GM18873 (cell line): ENCODE measurements around the gene PTPN21.
A peak's percentile ranks its signal among the peaks of the same experiment; 100 is the strongest.

Source experiments
- ATAC-seq: cut with Tn5 transposase; IDR thresholded peaks from one replicate; pipeline ENCODE4 v1.9.1; 2021; ENCODE audit warnings: mild to moderate bottlenecking, moderate library complexity, moderate number of reproducible peaks; ENCODE audit not compliant: unreplicated experiment, low FRiP score

PTPN21 gene

GRCh38 chr14:88554457-88555286 lies at the start of gene PTPN21:
Gene PTPN21 (minus strand): TSS chr14:88555007. CDS start chr14:88550417, 4,590 bp downstream.
- no peak for ATAC-seq

GRCh38 chr14:88604212-88604611 lies 49.4 kb upstream of the PTPN21 start:
- no peak for ATAC-seq

GRCh38 chr14:88599761-88600439 lies 45.1 kb upstream of the PTPN21 start:
- peak; percentile 92 for ATAC-seq

- peak; percentile 10 for ATAC-seq
Observed at GRCh38 chr14:88599326-88599725, 44.5 kb upstream of the PTPN21 start.

DNA sequence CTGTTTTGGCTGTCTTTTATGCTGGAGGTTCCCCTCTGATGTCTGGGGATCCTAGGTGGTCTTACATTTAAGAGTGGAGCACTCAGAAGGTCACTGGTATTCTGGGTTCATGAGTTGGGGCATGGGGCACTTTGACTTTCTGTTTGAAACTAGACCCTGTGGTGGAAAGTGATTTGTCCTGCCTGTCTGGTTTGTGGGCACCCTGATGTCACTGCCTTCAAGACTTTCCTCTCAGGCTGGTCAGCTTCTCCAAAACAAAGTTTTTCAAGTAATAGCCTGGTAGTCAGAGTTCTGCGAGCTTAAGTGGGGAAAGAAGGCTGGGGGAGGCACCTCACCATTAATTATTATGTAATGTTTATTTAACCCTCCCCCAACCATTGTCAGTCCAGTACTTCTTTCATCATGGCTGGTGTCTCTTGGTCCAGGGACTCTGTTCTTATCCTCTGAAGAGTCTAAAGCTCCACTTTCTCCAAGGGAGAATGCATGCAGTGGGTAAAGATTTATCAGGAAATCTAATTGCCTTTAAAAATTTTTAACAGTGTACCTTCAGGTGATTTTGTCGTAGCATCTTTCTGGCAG lies 43.4 kb upstream of the PTPN21 start:
- no peak for ATAC-seq

GRCh38 chr14:88597601-88598000 lies 42.8 kb upstream of the PTPN21 start:
- no peak for ATAC-seq

- no peak for ATAC-seq
Observed at GRCh38 chr14:88597038-88597437, 42.2 kb upstream of the PTPN21 start.

- ATAC-seq: no peak
Observed at GRCh38 chr14:88592031-88592430, 37.2 kb upstream of the PTPN21 start.

- ATAC-seq: no peak
Observed at GRCh38 chr14:88590173-88590572, 35.4 kb upstream of the PTPN21 start.

DNA sequence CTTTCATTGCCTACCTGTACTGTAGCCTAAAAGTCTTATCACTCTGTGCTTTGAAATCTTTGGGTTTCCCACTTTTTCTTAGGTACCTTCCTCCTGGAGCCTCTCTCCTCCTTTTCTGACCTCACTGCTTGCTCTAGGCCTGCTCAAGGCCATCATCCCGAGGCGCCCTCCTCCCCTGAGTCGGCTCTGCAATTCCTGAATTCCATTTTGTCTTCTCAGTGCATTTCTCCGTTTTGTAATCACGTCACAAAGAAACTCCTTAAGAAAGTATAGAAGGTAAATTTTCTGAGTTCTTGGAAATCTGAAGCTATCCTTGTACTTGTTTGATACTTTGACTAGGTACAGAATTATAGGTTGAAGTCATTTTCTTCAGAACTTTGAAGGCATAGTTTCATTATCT lies 33.3 kb upstream of the PTPN21 start:
- no peak for ATAC-seq

- ATAC-seq: no peak
Observed at GRCh38 chr14:88584451-88584850, 29.6 kb upstream of the PTPN21 start.

DNA sequence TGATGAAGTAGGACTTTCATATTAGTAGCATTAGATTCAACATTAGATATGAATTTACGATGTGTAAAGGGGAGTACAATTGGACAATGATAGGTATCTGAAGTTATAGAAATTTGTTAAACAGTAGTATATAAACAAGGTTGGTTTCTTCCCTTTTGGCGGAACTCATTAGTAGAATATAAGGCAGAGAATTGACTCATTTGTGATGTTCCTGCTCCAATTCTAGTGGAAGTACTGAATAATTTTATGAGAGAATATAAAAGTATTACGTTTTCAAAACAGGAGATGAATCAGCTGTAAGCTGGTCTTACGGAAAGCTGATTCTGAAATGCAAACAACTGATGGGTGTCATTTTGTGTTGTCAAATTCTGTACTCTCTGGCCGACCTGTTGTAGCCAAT lies 21.4 kb upstream of the PTPN21 start:
- ATAC-seq: no peak

GRCh38 chr14:88572117-88572516 lies 17.3 kb upstream of the PTPN21 start:
- ATAC-seq: no peak

GRCh38 chr14:88568196-88568595 lies 13.4 kb upstream of the PTPN21 start:
- ATAC-seq: no peak

GRCh38 chr14:88565427-88565826 lies 10.6 kb upstream of the PTPN21 start:
- ATAC-seq: no peak

DNA sequence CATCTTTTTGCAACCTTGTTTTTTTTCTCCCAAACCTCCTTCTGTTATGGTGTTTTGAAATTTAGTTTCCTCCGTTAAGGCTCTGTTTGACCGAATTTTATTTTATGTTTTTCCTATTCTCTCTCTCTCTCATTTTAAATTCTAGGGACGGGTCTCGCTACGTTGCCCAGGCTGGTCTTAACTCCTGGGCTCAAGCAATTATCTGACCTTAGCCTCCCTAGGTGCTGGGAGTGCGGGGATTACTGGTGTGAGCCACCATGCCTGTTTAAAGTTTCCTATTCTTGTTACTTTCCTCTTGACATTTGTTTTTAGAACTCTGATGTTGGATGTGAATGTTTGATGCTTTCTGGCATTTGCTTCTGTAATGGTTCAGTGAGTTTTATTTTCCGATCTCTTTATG lies 9.0 kb upstream of the PTPN21 start:
- no peak for ATAC-seq

GRCh38 chr14:88562831-88563686 lies 8.3 kb upstream of the PTPN21 start, which contains the start of gene ZC3H14:
Gene ZC3H14 (plus strand): TSS chr14:88563037. CDS start chr14:88563134, 97 bp downstream.
- peak; percentile 86 for ATAC-seq

DNA sequence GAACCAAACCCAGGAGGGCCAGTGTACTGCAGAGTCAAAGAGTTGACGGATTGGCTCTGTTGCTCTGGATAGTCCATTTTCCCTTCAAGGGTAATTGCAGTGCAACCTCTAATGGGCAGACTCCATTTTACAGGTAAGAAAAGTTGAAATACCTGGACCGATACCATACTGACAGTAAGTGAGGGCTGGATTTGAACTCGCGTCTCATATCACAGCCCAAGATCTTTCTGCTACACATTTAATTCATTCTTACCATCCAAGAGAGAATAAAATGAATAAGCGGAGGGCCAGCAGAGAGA lies 7.7 kb upstream of the PTPN21 start:
- no peak for ATAC-seq

DNA sequence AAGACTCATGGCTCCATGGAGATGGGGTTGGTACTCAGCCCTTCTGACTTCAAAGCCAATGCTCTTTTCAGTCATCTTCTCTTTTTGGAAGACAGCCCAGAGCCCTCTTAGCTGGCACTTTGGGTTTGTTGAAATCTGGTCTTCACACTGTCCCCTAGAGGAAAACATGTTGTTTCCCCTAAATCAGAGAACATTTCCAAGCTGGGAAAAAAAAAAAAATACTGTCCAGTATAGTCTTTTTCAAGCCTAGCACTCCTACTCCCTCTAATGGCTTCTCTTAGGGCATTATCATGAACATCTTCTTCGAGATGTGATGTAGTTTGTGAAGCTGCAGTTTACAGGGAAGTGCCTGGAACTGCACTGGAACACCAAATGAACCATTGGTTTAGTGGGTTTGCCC lies 5.0 kb upstream of the PTPN21 start:
- no peak for ATAC-seq

DNA sequence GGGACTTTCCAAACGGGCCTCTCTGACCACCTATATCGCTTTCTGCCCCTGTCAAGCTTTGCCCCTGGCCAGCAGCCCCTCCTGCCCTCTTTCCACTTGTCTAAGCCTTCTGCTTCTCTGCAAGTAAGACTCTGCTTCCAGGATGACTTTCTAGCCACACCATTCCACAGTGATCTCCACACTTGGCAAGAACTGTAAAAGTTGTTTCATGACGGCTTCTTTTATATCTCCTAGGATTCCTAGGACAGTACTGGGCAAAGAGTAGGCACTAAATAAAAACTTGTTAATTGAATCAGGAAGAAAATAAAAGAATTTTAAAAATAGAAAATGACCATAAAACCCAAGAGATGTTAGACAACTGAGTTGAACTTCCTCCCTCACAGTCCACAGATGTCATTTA lies 1.8 kb upstream of the PTPN21 start:
- ATAC-seq: no peak
